HG02938 (cell line): Measurements from ENCODE around the gene ATP1B3.
"Not testable (repeated sequence)": the region's sequence is repeated elsewhere in the genome, so short reads cannot be mapped to it uniquely, and the experiment has no call there.

Experiments
- ATAC-seq: cut with Tn5 transposase; IDR thresholded peaks from one replicate; pipeline ENCODE4 v1.9.1; 2021; ENCODE audit warnings: mild to moderate bottlenecking, moderate library complexity; ENCODE audit not compliant: unreplicated experiment

The ATP1B3 gene

GRCh38 chr3:141901914-141902313 is 25.5 kb downstream of the ATP1B3 start:
- no peak for ATAC-seq

- no peak for ATAC-seq
Observed at GRCh38 chr3:141904203-141904602, 27.8 kb downstream of the ATP1B3 start.

- no peak for ATAC-seq
Observed at GRCh38 chr3:141905129-141905528, 28.7 kb downstream of the ATP1B3 start.

- ATAC-seq, result no peak
Observed at GRCh38 chr3:141909408-141909807, 33.0 kb downstream of the ATP1B3 start.

- ATAC-seq, result not testable (repeated sequence)
Observed at GRCh38 chr3:141909986-141910385, 33.5 kb downstream of the ATP1B3 start.

- no peak for ATAC-seq
Observed at GRCh38 chr3:141913150-141913811, 36.8 kb downstream of the ATP1B3 start.

GRCh38 chr3:141914311-141914710 is 37.9 kb downstream of the ATP1B3 start:
- ATAC-seq, result no peak

- ATAC-seq, result no peak
Observed at GRCh38 chr3:141915016-141915415, 38.6 kb downstream of the ATP1B3 start.

GRCh38 chr3:141915766-141916165 is 39.3 kb downstream of the ATP1B3 start:
- ATAC-seq, result no peak

- ATAC-seq, result no peak
Observed at GRCh38 chr3:141920701-141921100, 44.3 kb downstream of the ATP1B3 start.

- ATAC-seq, result no peak
Observed at GRCh38 chr3:141921316-141921715, 44.9 kb downstream of the ATP1B3 start.

- not testable (repeated sequence) for ATAC-seq
Observed at GRCh38 chr3:141925677-141926076, 49.2 kb downstream of the ATP1B3 start.

GRCh38 chr3:141926929-141927328 is 50.5 kb downstream of the ATP1B3 start:
- no peak for ATAC-seq

GRCh38 chr3:141928631-141929270 is 52.3 kb downstream of the ATP1B3 start:
- ATAC-seq, result no peak

- ATAC-seq, result no peak
Observed at GRCh38 chr3:141929341-141929995, 53.0 kb downstream of the ATP1B3 start.

GRCh38 chr3:141930801-141931200 is 54.4 kb downstream of the ATP1B3 start:
- ATAC-seq, result no peak

GRCh38 chr3:141933421-141934300 is 57.2 kb downstream of the ATP1B3 start:
- ATAC-seq, result no peak

GRCh38 chr3:141934354-141934753 is 57.9 kb downstream of the ATP1B3 start:
- ATAC-seq, result no peak

- no peak for ATAC-seq
Observed at GRCh38 chr3:141938011-141938500, 61.6 kb downstream of the ATP1B3 start.

- ATAC-seq, result no peak
Observed at GRCh38 chr3:141939759-141940158, 63.3 kb downstream of the ATP1B3 start.

- ATAC-seq, result no peak
Observed at GRCh38 chr3:141940194-141940776, 63.8 kb downstream of the ATP1B3 start.
